GM19193 (cell line): ENCODE data around the gene EDN3.

Source experiments
- POLR2A ChIP-seq: IDR thresholded peaks from 4 replicates; pipeline ENCODE4 v1.6.1; 2011; ENCODE audit not compliant: insufficient read depth, insufficient read length; ENCODE audit errors: extremely low read depth

The EDN3 gene

DNA sequence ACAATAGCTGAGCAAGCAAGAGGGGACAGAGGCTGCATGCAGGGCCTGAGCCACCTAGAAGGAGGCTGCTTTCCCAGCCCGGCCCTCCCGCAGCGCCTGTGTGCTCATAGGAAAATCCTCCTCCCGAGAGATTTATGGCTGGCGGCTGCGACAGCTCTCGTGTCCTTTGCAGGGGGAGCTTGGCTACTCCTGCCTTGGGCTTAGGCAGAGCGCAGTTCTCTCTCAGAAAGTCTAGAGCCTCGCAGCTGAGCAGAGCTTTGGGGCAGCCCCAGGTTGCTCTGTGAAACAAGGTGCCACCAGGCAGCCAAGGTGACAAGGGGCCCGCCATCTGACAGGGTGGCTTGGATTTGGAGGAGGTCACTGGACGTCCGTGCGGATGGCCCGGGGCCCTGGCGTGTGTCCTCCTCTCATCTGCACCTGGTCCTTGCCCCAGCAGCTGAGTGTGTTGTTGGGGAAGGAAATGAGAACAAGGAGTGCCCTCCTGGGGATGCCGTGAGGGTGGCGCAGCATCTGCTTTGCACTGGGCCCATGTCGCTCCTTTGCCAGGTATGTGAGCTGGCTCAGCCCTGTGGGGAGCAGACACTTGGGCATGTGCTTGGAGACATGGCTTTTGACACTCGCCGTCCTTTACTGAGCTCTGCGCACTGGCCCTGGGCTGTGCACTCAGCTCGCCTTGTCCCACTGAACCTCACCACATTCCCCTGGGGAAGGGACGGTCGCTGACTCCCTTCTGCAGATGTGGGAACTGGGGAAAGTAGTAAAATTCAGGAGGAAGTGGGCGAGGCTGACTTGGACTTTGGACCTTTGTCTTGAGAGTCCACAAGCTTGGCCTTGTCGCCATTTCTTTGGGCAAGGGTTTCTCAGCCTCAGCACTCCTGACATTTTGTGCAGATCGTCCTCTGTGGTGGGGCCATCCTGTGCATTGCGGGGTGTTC is 41.9 kb downstream of the EDN3 start:
- no peak for TF ChIP-seq POLR2A

DNA sequence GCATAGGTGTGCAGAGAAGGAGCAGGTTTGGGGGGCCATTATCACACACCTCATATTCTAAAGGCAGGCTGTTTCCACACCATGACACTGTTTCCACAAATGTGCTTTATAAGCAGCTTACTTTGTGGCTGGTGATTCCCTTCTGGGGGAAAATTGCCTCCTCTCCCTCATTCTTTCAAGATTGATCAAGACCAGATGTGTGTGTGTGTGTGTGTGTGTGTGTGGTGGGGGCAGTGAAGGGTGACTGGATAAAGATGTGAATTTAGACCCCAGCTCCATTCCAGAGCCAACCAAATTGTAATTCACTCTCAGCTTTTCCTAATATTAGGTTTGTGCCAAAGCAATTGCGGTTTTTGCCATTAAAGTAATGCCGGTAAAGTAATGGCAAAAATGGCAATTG is 45.6 kb downstream of the EDN3 start:
- TF ChIP-seq POLR2A = no peak

GRCh38 chr20:59349277-59349676 is 48.9 kb downstream of the EDN3 start:
- no peak for TF ChIP-seq POLR2A

DNA sequence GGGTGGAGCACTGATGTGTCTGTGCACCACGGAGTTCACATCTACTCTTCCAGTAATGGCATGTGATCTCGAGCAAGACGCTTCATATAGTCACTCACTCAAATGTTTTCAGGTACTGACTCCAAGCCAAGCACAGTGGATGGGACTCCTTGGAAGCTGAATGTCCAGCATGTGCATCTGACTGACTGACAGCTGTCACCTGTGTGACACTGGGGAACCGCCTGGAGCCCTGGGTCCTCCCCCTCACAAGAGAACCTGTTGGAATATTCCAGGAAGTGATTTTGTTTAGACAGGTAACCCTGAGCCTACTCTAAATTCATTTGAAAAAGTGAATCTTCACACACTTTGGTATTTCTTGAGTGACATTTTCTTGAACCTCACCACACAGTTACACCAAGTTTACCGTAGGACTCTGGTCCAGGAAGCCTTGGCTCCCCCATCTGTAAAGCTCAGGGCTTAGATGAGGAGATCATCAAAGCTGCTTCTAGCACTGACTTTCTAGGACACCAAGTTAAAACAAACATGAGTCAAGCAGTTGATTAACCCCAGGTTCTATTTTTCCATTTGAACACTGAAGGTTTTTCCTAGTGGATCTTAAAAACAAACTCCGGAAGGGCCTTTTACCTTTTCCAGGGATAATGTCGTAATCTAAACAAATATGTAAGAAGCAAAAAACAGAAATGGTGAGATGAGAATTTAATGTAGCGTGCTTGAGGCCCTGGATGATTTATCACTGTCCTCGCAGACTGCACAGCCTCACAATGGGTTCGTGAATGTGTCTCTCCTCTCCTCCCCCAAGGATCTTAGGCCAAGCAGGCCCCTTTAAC is 50.1 kb downstream of the EDN3 start:
- TF ChIP-seq POLR2A = no peak

GRCh38 chr20:59351157-59352040 is 51.0 kb downstream of the EDN3 start:
- no peak for TF ChIP-seq POLR2A

DNA sequence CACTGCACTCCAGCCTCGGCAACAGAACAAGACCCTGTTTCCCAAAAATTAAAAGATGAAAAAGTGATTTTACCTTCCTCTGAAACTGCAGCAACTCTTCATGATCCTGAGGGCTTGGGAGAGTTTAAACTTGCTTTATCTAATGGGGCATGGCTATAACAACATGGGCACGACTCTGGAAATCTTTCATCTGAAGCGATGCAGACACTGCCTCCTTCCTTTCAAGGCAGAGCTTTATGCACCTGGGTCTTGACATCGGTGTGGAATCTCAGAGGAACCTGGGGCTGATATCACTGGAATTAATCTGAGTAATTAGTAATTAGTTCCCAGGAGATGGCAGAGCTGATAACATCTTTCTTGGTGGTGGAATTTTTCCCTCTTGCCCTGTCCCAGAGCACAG is 52.1 kb downstream of the EDN3 start:
- no peak for TF ChIP-seq POLR2A

DNA sequence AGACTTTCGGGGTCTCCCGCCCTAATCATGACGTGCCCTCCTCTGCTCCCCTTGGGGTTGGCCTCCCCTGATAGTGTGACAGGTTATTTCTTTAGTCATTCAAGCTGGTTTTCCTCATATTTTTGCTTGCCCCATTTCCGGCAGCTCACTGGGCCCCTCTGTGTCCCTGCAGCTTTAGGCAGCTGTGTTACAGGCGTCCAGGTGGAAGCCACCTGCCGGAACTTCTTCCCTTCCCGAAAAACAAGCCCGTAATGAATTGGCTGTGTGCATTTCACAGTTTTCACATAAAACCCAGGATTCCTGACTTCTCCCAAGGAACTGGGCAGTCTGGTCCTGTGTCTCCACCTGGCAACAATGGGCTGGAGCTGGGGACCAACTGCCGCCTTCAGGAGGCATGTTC is 52.6 kb downstream of the EDN3 start:
- no peak for TF ChIP-seq POLR2A

DNA sequence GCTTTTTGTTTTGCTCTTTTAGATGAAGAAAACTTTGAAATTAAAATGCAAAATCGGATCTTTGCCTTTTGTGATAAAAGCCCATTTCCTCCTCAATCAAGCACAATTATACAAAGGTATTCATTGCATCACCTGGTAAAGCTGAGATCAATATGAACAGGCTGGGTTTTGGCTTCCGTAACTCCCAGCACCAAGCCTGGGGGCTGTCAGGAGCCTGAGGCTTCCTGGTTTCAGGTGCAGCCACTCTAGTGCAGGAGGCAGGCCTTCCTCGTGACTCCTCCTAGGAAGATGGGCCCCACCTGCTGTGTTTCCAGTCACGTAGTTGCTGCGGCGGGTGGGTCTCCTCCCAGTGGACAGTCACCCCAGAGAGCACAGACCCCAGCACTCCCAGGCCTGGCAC is 54.0 kb downstream of the EDN3 start:
- TF ChIP-seq POLR2A = no peak

- TF ChIP-seq POLR2A = no peak
Observed at GRCh38 chr20:59355242-59355641, 54.8 kb downstream of the EDN3 start.

GRCh38 chr20:59356662-59357165 is 56.3 kb downstream of the EDN3 start:
- no peak for TF ChIP-seq POLR2A

- no peak for TF ChIP-seq POLR2A
Observed at GRCh38 chr20:59359906-59360725, 59.7 kb downstream of the EDN3 start.

- no peak for TF ChIP-seq POLR2A
Observed at GRCh38 chr20:59360934-59361333, 60.5 kb downstream of the EDN3 start.

DNA sequence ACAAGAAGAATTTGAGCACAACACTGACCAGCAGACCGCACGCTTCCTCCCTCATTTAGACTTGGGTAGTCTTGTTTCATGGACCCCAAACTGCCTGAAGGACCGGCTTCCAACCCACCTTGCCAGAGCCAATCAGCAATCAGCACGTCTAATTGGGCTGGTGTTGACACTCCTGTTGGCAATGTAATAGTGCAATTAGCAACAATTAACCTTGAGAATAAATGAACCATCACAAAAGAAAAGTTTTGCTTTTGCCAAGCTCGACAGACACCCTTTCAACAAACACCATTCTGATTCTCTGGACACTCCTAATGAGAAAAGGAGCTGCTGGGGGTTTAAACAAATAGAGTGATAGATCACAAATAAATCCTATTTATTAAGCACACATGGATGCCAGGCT is 61.0 kb downstream of the EDN3 start:
- no peak for TF ChIP-seq POLR2A

DNA sequence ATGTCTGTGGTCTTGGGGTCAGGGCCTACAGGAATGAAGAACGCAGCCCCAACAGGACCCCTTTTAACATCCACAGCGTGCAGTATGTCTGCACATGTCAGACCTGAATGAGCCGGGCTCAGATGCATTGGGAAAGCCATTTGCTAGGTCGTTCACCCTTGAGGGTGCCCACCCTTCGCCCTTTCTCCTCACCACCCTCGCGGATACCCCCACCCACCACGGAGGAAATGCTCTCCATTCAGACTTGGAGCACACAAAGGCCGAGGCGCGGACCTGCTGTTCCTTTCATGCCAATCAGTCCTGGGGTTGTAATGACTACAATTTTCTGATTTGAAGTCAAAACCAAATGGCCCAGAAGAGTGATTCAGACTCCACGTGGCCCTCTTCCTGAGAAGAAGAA is 62.7 kb downstream of the EDN3 start:
- no peak for TF ChIP-seq POLR2A
